MCF 10A (cell line): ENCODE data around the gene TOMM70. TPM values are rescaled to one million over a fixed set of nuclear protein-coding genes. Genes with fewer than 3 reads are reported as not detected.
"Not testable (repeated sequence)": the region's sequence is repeated elsewhere in the genome, so short reads cannot be mapped to it uniquely, and the experiment has no call there.

Source experiments
- BruUV-seq: library from RNA; stranded (reverse); fragments of 400-500 nt; replicated peaks from 2 replicates; lab custom pipeline; 2021; lab: Mats Ljungman, UMichigan
- CTCF ChIA-PET: fragments of 300-600 bp; sonication (Branson Sonifier 250); formaldehyde crosslinking; extraction: SDS; loops from one replicate; lab custom pipeline; 2021; ENCODE audit warnings: antibody characterized with exemption, inconsistent platforms; lab: Yijun Ruan, JAX
- POLR2A ChIA-PET: fragments of 300-600, 350-650 bp; sonication (Branson Sonifier 250); formaldehyde crosslinking; extraction: SDS; loops from one replicate; lab custom pipeline; 2020; ENCODE audit warnings: antibody characterized with exemption, inconsistent platforms; lab: Yijun Ruan, JAX
- DNase-seq: peaks from one replicate; pipeline ENCODE4 v3.0.0-alpha.2; 2018; ENCODE audit not compliant: unreplicated experiment
- H3K27ac Mint-ChIP-seq: one replicate; pipeline ENCODE4 v1.8.0; 2022; ENCODE audit warnings: mild to moderate bottlenecking, low read depth, mixed read lengths; ENCODE audit not compliant: unreplicated experiment
- H3K27me3 Mint-ChIP-seq: one replicate; pipeline ENCODE4 v1.8.0; 2022; ENCODE audit warnings: mixed read lengths; ENCODE audit not compliant: insufficient read depth, unreplicated experiment
- H3K36me3 Mint-ChIP-seq: one replicate; pipeline ENCODE4 v1.8.0; 2022; ENCODE audit warnings: mild to moderate bottlenecking, moderate library complexity, mixed read lengths; ENCODE audit not compliant: insufficient read depth, unreplicated experiment
- H3K4me1 Mint-ChIP-seq: one replicate; pipeline ENCODE4 v1.8.0; 2022; ENCODE audit warnings: mixed read lengths; ENCODE audit not compliant: insufficient read depth, unreplicated experiment
- H3K4me3 Mint-ChIP-seq: one replicate; pipeline ENCODE4 v1.8.0; 2022; ENCODE audit warnings: mild to moderate bottlenecking, moderate library complexity, mixed read lengths; ENCODE audit not compliant: unreplicated experiment
- H3K9me3 Mint-ChIP-seq: one replicate; pipeline ENCODE4 v1.8.0; 2022; ENCODE audit warnings: mixed read lengths; ENCODE audit not compliant: unreplicated experiment
- intact Hi-C: fragments of 100-400 bp; cut with micrococcal nuclease; formaldehyde crosslinking; loops from 2 replicates; pipeline ENCODE4 v1.14.1; 2022
- total RNA-seq: library from RNA; stranded (reverse); gene quantifications from 2 replicates; pipeline ENCODE4 v1.2.3, GENCODE V29; 2022
- TF ChIP-seq, protein P1 (sequence below): fragments of 200-600 bp; IDR thresholded peaks from one replicate; pipeline ENCODE4 v1.8.0; 2022; ENCODE audit warnings: antibody characterized with exemption, mild to moderate bottlenecking; ENCODE audit not compliant: unreplicated experiment

Gene TOMM70
- total RNA-seq, 1 experiment from 2014 or later = 58.2 TPM

DNA sequence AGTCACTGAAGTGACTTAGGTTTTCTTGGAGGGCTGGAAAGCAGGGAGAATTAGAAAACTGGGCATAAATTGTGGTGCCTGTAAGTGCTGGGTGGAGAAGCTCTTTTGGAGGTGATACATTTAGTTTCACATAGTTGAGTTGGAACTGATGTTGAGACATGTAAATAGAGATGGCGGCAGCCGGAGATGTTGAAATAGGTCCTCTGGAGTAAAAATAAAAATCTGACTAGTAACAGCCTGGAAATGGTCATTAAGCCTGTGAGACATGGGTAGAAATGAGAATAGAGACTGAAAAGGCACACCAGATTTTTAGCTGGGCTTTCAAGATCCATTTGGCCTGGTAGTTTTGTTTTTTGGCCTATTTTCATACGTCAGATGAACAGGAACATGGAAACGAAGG lies 69.2 kb downstream of the TOMM70 start:
- peaks cover 5% of the 10 kb centered on the region for H3K4me1 Mint-ChIP-seq
- H3K9me3 Mint-ChIP-seq = no peaks in the 10 kb centered on the region
- H3K36me3 Mint-ChIP-seq = no peaks in the 10 kb centered on the region
- intact Hi-C loops = no loop called here
- POLR2A ChIA-PET = interaction anchor here (1.4 kb wide), 1 partner anchor 16 kb away, joined by 4 read pairs; no protein-coding TSS in a partner anchor
- CTCF ChIA-PET = interaction anchor here (1.1 to 1.4 kb wide), 2 partner anchors 9 to 15 kb away, joined by 3 to 5 read pairs; no protein-coding TSS in a partner anchor
- TF ChIP-seq, protein P1, sequence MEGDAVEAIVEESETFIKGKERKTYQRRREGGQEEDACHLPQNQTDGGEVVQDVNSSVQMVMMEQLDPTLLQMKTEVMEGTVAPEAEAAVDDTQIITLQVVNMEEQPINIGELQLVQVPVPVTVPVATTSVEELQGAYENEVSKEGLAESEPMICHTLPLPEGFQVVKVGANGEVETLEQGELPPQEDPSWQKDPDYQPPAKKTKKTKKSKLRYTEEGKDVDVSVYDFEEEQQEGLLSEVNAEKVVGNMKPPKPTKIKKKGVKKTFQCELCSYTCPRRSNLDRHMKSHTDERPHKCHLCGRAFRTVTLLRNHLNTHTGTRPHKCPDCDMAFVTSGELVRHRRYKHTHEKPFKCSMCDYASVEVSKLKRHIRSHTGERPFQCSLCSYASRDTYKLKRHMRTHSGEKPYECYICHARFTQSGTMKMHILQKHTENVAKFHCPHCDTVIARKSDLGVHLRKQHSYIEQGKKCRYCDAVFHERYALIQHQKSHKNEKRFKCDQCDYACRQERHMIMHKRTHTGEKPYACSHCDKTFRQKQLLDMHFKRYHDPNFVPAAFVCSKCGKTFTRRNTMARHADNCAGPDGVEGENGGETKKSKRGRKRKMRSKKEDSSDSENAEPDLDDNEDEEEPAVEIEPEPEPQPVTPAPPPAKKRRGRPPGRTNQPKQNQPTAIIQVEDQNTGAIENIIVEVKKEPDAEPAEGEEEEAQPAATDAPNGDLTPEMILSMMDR = no peak
- no peak overlapping the region for H3K27ac Mint-ChIP-seq
- H3K4me3 Mint-ChIP-seq = no peak overlapping the region
- DNase-seq = no peak
- no peaks in the 10 kb centered on the region for H3K27me3 Mint-ChIP-seq
- BruUV-seq = no TSS peak

DNA sequence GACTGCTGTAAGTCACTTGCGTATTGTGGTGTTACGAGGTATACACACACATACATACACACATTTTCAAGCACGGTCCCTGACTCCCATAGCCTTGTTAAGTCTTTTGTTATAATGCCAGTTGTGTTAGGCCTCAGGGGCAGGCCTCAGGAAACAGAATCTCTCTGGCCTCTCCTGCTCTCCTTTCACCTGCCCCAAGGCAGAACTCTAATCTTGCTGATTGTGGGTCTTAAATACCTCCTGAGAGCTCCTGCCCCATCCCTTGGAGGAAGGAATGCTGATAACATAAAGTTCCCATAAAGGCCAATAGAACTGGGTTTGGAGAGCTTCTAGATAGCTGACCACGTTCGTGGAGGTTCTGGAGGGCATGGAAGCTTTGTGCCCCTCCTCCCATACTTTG lies 70.2 kb downstream of the TOMM70 start:
- DNase-seq = no peak
- Mint-ChIP-seq H3K27ac (no peak overlapping the region), H3K4me3 (no peak overlapping the region), H3K9me3 (no peaks in the 10 kb centered on the region), H3K4me1 (peaks cover 10% of the 10 kb centered on the region), H3K27me3 (no peaks in the 10 kb centered on the region), H3K36me3 (no peaks in the 10 kb centered on the region)
- BruUV-seq = no TSS peak
- TF ChIP-seq, protein P1 = no peak
- CTCF ChIA-PET = interaction anchor here (1.4 kb wide), 1 partner anchor 14 kb away, joined by 5 read pairs; no protein-coding TSS in a partner anchor
- intact Hi-C loops = no loop called here
- POLR2A ChIA-PET = no interaction called here

DNA sequence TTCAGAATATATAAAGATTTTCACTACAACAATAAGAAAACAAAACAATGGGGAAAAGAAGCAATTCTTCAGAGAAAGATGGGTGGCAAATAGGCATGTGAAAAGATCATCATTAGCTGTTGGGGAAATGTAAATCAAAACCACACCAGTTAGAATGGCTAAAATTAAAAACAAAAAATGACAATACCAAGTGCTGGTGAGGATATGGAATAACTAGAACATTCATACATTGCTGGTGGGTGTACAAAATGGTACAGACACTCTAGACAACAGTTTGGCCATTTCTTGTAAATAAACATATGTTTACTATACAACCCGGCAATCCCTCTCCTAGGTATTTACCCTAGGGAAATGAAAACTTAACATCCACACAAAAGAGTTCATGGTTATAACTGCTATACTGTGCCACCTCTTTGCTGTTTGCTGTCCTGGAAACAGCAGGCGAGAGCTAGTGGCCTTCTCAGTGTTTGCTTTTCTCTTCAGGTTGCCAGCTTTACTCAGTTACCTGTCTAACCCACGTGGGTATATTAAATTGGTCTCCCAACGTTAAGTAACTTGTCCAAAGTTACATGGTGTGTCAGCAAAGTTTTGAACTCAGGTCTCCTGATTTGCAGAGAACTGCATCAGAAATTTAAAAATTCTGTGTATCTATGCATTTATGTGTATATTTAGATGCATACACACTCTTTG lies 70.9 kb downstream of the TOMM70 start:
- Mint-ChIP-seq H3K27me3 (no peaks in the 10 kb centered on the region), H3K36me3 (no peaks in the 10 kb centered on the region), H3K4me1 (peaks cover 5% of the 10 kb centered on the region), H3K9me3 (no peaks in the 10 kb centered on the region), H3K4me3 (no peak overlapping the region), H3K27ac (no peak overlapping the region)
- DNase-seq = no peak
- ChIA-PET CTCF (interaction anchor here (0.6 to 1.4 kb wide), 3 partner anchors 13 to 435 kb away, joined by 3 to 5 read pairs (median 3); no protein-coding TSS in a partner anchor), POLR2A (interaction anchor here (0.5 kb wide), 1 partner anchor 33 kb away, joined by 3 read pairs; no protein-coding TSS in a partner anchor)
- no TSS peak for BruUV-seq
- TF ChIP-seq, protein P1 = no peak
- intact Hi-C loops = no loop called here

DNA sequence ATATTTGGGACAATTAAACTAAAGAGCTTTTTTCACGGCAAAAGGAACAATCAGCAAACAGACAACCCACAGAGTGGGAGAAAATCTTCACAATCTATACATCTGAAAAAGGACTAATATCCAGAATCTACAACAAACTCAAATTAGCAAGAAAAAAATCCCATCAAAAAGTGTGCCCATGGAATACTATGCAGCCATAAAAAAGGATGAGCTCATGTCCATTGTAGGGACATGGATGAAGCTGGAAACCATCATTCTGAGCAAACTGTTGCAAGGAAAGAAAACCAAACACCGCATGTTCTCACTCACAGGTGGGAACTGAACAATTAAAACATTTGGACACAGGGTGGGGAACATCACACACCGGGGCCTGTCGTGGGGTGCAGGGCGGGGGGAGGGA lies 73.5 kb downstream of the TOMM70 start:
- H3K27me3 Mint-ChIP-seq, intact Hi-C loops, H3K4me1 Mint-ChIP-seq, DNase-seq, H3K36me3 Mint-ChIP-seq, H3K27ac Mint-ChIP-seq, BruUV-seq, H3K9me3 Mint-ChIP-seq, H3K4me3 Mint-ChIP-seq: not testable (repeated sequence)
- POLR2A ChIA-PET = interaction anchor here (0.6 kb wide), 1 partner anchor 19 kb away, joined by 4 read pairs; no protein-coding TSS in a partner anchor
- CTCF ChIA-PET = interaction anchor here (0.7 kb wide), 1 partner anchor 13 kb away, joined by 3 read pairs; no protein-coding TSS in a partner anchor
